Neural cell (in vitro differentiated cells): Measurements from ENCODE around the gene H6PD. TPM values are rescaled to one million over a fixed set of nuclear protein-coding genes. Genes with fewer than 3 reads are reported as not detected.

Source experiments
- H2AFZ ChIP-seq: fragments of 200-600, 300-800 bp; sonication (generic), shearing (Covaris generic); 2 replicates; pipeline ENCODE4 v1.6.0; 2014; ENCODE audit warnings: low read depth, mild to moderate bottlenecking, antibody characterized with exemption, low read length, moderate library complexity
- H3F3A ChIP-seq: fragments of 200-600 bp; shearing (Covaris generic); 2 replicates; pipeline ENCODE4 v1.6.1; 2016; ENCODE audit warnings: mild to moderate bottlenecking, moderate library complexity, mixed read lengths, antibody characterized with exemption, low read length; ENCODE audit not compliant: insufficient read depth, poor library complexity, severe bottlenecking
- H3K27ac ChIP-seq: fragments of 200-600, 300-800 bp; sonication (generic), shearing (Covaris generic); 2 replicates; pipeline ENCODE4 v1.5.1; 2014; ENCODE audit warnings: mild to moderate bottlenecking, low read length, moderate library complexity
- H3K27me3 ChIP-seq: fragments of 300-800, 200-600 bp; sonication (generic), shearing (Covaris generic); 2 replicates; pipeline ENCODE4 v1.6.0; 2014; ENCODE audit warnings: mild to moderate bottlenecking, low read depth, low read length, moderate library complexity; ENCODE audit not compliant: insufficient read depth
- H3K36me3 ChIP-seq: fragments of 300-800, 200-600 bp; sonication (generic), shearing (Covaris generic); 2 replicates; pipeline ENCODE4 v1.5.1; 2014; ENCODE audit warnings: mild to moderate bottlenecking, antibody characterized with exemption, low read length, moderate library complexity; ENCODE audit not compliant: insufficient read depth
- H3K4me2 ChIP-seq: fragments of 300-800, 200-600 bp; sonication (generic), shearing (Covaris generic); 2 replicates; pipeline ENCODE4 v1.6.0; 2014; ENCODE audit warnings: mild to moderate bottlenecking, low read length
- H3K4me3 ChIP-seq: fragments of 300-800, 200-600 bp; sonication (generic), shearing (Covaris generic); 2 replicates; pipeline ENCODE4 v1.5.1; 2014; ENCODE audit warnings: mild to moderate bottlenecking, low read length, moderate library complexity
- H3K79me2 ChIP-seq: fragments of 200-600 bp; shearing (Covaris generic); replicated peaks from 2 replicates; pipeline ENCODE4 v1.6.0; 2014; ENCODE audit warnings: mild to moderate bottlenecking, low read length, moderate library complexity; ENCODE audit not compliant: insufficient read depth
- H3K9ac ChIP-seq: fragments of 300-800, 200-600 bp; sonication (generic), shearing (Covaris generic); 2 replicates; pipeline ENCODE4 v1.6.1; 2016; ENCODE audit warnings: mild to moderate bottlenecking, low read length, mixed read lengths
- H3K9me2 ChIP-seq: fragments of 200-600 bp; shearing (Covaris generic); 2 replicates; pipeline ENCODE4 v1.6.1; 2016; ENCODE audit warnings: mild to moderate bottlenecking, low read length, mixed read lengths; ENCODE audit not compliant: insufficient read depth
- H3K9me3 ChIP-seq: fragments of 200-600, 300-800 bp; sonication (generic), shearing (Covaris generic); 2 replicates; pipeline ENCODE4 v1.6.1; 2016; ENCODE audit warnings: mild to moderate bottlenecking, mixed run types, low read length, moderate library complexity, mixed read lengths
- H4K20me1 ChIP-seq: fragments of 200-600 bp; shearing (Covaris generic); 2 replicates; pipeline ENCODE4 v1.6.1; 2016; ENCODE audit warnings: mild to moderate bottlenecking, mixed run types; ENCODE audit not compliant: insufficient read depth
- EP300 ChIP-seq: fragments of 450-650 bp; conservative IDR thresholded peaks from 2 replicates; pipeline ENCODE4 v1.6.1; 2014; ENCODE audit warnings: antibody characterized with exemption, mild to moderate bottlenecking, moderate library complexity; ENCODE audit not compliant: poor library complexity, severe bottlenecking
- EZH2 ChIP-seq: fragments of 200-600, 300-800 bp; shearing (Covaris generic), sonication (generic); IDR thresholded peaks from 2 replicates; pipeline ENCODE4 v1.6.1; 2014; ENCODE audit warnings: antibody characterized with exemption, low read length, borderline replicate concordance, mild to moderate bottlenecking; ENCODE audit not compliant: insufficient read depth, poor library complexity, severe bottlenecking
- MXI1 ChIP-seq: fragments of 450-650 bp; conservative IDR thresholded peaks from 2 replicates; pipeline ENCODE4 v1.6.1; 2014; ENCODE audit warnings: antibody characterized with exemption, mild to moderate bottlenecking; ENCODE audit not compliant: poor library complexity, severe bottlenecking
- POLR2AphosphoS5 ChIP-seq: IDR thresholded peaks from 2 replicates; pipeline ENCODE4 v1.6.1; 2012
- RAD21 ChIP-seq: fragments of 450-650 bp; conservative IDR thresholded peaks from 2 replicates; pipeline ENCODE4 v1.6.1; 2014; ENCODE audit warnings: antibody characterized with exemption, mild to moderate bottlenecking, moderate library complexity
- SMC3 ChIP-seq: fragments of 450-650 bp; conservative IDR thresholded peaks from 2 replicates; pipeline ENCODE4 v1.6.1; 2014; ENCODE audit warnings: antibody characterized with exemption, mild to moderate bottlenecking, moderate library complexity; ENCODE audit not compliant: poor library complexity
- TAF1 ChIP-seq: IDR thresholded peaks from 2 replicates; pipeline ENCODE4 v1.6.1; 2012; ENCODE audit warnings: low read depth
- polyA plus RNA-seq: library from polyadenylated mRNA; depleted of rRNA; stranded (reverse); fragments of >200 nt; gene quantifications from 2 replicates; pipeline ENCODE4 v1.2.3, GENCODE V29; 2014
- TF ChIP-seq, protein P1 (sequence below): IDR thresholded peaks from 2 replicates; pipeline ENCODE4 v1.6.1; 2012; ENCODE audit warnings: borderline replicate concordance
- TF ChIP-seq, protein P2 (sequence below): fragments of 450-650 bp; IDR thresholded peaks from 2 replicates; pipeline ENCODE4 v1.5.1; 2014; ENCODE audit warnings: antibody characterized with exemption, mild to moderate bottlenecking, moderate library complexity; ENCODE audit not compliant: poor library complexity, severe bottlenecking

Gene H6PD
- polyA plus RNA-seq, 1 donor from 2014 or later, result 4.6 TPM

DNA sequence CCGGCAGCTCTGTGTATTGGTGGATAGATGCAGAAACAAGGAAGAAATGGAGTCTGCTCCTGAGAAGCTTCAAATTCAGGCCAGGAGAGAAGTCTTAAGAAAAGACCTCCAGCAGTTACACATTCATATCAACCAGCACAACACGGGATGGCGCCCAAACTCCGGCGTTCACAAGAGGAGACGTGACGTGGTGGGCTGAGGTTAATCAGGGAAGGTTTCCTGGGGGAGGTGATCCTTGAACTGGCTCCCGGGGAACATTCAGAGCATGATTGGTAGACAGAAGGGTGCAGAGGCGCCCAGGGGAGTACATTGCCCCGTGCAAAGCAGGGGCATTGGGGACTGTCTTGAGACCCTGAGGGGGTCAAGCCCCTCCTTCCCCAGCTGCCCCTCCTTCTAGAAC, 30.5 kb downstream of the H6PD start:
- no peak overlapping the region for H3K27ac ChIP-seq
- H3K9me2 ChIP-seq, result no peaks in the 10 kb centered on the region
- H3K36me3 ChIP-seq, result no peaks in the 10 kb centered on the region
- H3K27me3 ChIP-seq, result no peaks in the 10 kb centered on the region
- H3K79me2 ChIP-seq, result no peaks in the 10 kb centered on the region
- no peak overlapping the region for H3K4me3 ChIP-seq
- H3K4me2 ChIP-seq, result no peak overlapping the region
- TF ChIP-seq, protein P1, sequence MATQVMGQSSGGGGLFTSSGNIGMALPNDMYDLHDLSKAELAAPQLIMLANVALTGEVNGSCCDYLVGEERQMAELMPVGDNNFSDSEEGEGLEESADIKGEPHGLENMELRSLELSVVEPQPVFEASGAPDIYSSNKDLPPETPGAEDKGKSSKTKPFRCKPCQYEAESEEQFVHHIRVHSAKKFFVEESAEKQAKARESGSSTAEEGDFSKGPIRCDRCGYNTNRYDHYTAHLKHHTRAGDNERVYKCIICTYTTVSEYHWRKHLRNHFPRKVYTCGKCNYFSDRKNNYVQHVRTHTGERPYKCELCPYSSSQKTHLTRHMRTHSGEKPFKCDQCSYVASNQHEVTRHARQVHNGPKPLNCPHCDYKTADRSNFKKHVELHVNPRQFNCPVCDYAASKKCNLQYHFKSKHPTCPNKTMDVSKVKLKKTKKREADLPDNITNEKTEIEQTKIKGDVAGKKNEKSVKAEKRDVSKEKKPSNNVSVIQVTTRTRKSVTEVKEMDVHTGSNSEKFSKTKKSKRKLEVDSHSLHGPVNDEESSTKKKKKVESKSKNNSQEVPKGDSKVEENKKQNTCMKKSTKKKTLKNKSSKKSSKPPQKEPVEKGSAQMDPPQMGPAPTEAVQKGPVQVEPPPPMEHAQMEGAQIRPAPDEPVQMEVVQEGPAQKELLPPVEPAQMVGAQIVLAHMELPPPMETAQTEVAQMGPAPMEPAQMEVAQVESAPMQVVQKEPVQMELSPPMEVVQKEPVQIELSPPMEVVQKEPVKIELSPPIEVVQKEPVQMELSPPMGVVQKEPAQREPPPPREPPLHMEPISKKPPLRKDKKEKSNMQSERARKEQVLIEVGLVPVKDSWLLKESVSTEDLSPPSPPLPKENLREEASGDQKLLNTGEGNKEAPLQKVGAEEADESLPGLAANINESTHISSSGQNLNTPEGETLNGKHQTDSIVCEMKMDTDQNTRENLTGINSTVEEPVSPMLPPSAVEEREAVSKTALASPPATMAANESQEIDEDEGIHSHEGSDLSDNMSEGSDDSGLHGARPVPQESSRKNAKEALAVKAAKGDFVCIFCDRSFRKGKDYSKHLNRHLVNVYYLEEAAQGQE, result no peak
- TF ChIP-seq POLR2AphosphoS5 (no peak), EP300 (no peak), EZH2 (no peak), SMC3 (no peak), TAF1 (no peak), MXI1 (no peak), RAD21 (no peak)
- TF ChIP-seq, protein P2, sequence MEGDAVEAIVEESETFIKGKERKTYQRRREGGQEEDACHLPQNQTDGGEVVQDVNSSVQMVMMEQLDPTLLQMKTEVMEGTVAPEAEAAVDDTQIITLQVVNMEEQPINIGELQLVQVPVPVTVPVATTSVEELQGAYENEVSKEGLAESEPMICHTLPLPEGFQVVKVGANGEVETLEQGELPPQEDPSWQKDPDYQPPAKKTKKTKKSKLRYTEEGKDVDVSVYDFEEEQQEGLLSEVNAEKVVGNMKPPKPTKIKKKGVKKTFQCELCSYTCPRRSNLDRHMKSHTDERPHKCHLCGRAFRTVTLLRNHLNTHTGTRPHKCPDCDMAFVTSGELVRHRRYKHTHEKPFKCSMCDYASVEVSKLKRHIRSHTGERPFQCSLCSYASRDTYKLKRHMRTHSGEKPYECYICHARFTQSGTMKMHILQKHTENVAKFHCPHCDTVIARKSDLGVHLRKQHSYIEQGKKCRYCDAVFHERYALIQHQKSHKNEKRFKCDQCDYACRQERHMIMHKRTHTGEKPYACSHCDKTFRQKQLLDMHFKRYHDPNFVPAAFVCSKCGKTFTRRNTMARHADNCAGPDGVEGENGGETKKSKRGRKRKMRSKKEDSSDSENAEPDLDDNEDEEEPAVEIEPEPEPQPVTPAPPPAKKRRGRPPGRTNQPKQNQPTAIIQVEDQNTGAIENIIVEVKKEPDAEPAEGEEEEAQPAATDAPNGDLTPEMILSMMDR, result no peak
- H2AFZ ChIP-seq, result no peak overlapping the region
- no peaks in the 10 kb centered on the region for H3F3A ChIP-seq
- no peaks in the 10 kb centered on the region for H4K20me1 ChIP-seq
- no peaks in the 10 kb centered on the region for H3K9me3 ChIP-seq
- no peak overlapping the region for H3K9ac ChIP-seq

DNA sequence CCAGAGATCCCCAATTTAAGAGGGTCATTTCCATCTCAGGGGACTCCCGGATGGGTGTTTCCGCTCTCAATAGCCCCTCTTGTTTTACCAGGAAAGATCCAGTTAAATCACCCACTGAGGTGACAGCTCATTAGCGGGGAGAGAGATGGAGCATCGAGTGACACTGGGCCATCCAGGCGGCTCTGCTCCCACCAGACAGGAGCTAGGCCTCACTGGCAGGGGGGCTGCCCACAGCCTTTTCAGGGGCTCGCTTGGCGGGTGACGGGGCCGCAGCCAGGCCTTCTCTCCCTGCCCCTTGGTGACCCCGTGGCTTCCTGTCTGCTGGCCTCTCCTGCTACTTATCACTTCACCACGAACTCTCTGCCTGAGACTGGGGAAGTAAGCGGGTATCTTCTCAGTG, 31.4 kb downstream of the H6PD start:
- Histone ChIP-seq H3K9ac (no peak overlapping the region), H4K20me1 (no peaks in the 10 kb centered on the region), H3K79me2 (no peaks in the 10 kb centered on the region), H3K4me3 (no peak overlapping the region), H3K9me2 (no peaks in the 10 kb centered on the region), H3F3A (no peaks in the 10 kb centered on the region), H2AFZ (no peak overlapping the region), H3K27me3 (no peaks in the 10 kb centered on the region), H3K4me2 (no peak overlapping the region), H3K36me3 (no peaks in the 10 kb centered on the region), H3K27ac (no peak overlapping the region), H3K9me3 (no peaks in the 10 kb centered on the region)
- TF ChIP-seq, protein P2, result no peak
- TF ChIP-seq, protein P1, result no peak
